Tongue (tissue), 2 donors: ENCODE measurements around the gene EXOC3. TPM values are rescaled to one million over a fixed set of nuclear protein-coding genes. Genes with fewer than 3 reads are reported as not detected.
A peak's percentile ranks its signal among the peaks of the same experiment; 100 is the strongest.
"Not testable (repeated sequence)": the region's sequence is repeated elsewhere in the genome, so short reads cannot be mapped to it uniquely, and the experiment has no call there.

Experiments used
- DNase-seq: peaks from one replicate; pipeline ENCODE4 v3.0.0-alpha.2; 2015
- total RNA-seq: library from RNA; depleted of rRNA; stranded (reverse); fragments of >200 nt; gene quantifications from one replicate; pipeline ENCODE4 v1.2.3, GENCODE V29; 2014

EXOC3 gene
- total RNA-seq: 48.7 TPM

- peak; percentile 84 for DNase-seq
Measured at GRCh38 chr5:442335-443238, at the start of gene EXOC3. Gene EXOC3, plus strand, starts transcription at chr5:443176. Its CDS starts 3,030 bp downstream, at chr5:446206.

- DNase-seq: no peak
Measured at GRCh38 chr5:393846-394275, 49.1 kb upstream of the EXOC3 start.

- DNase-seq: no peak
Measured at GRCh38 chr5:394671-395155, 48.3 kb upstream of the EXOC3 start.

GRCh38 chr5:395156-395920, 47.6 kb upstream of the EXOC3 start:
- peak; percentile 59 for DNase-seq

- DNase-seq: no peak
Measured at GRCh38 chr5:395921-396530, 47.0 kb upstream of the EXOC3 start.

- DNase-seq: no peak
Measured at GRCh38 chr5:396531-396961, 46.4 kb upstream of the EXOC3 start.

- DNase-seq: not testable (repeated sequence)
Measured at GRCh38 chr5:398141-398474, 44.9 kb upstream of the EXOC3 start.

- DNase-seq: no peak
Measured at GRCh38 chr5:398475-399295, 44.3 kb upstream of the EXOC3 start.

- peak; percentile 91 for DNase-seq
Measured at GRCh38 chr5:399296-400281, 43.4 kb upstream of the EXOC3 start.

GRCh38 chr5:400282-401145, 42.5 kb upstream of the EXOC3 start:
- DNase-seq: peak; percentile 76

GRCh38 chr5:401146-402034, 41.6 kb upstream of the EXOC3 start:
- DNase-seq: no peak

GRCh38 chr5:402219-402614, 40.8 kb upstream of the EXOC3 start:
- DNase-seq: not testable (repeated sequence)

GRCh38 chr5:402615-403359, 40.2 kb upstream of the EXOC3 start:
- DNase-seq: no peak

GRCh38 chr5:403995-404394, 39.0 kb upstream of the EXOC3 start:
- no peak for DNase-seq

- no peak for DNase-seq
Measured at GRCh38 chr5:404666-405241, 38.2 kb upstream of the EXOC3 start.

GRCh38 chr5:405421-405820, 37.6 kb upstream of the EXOC3 start:
- no peak for DNase-seq

- no peak for DNase-seq
Measured at GRCh38 chr5:406041-406440, 36.9 kb upstream of the EXOC3 start.
